ENCODE results near the gene FBXO2.
A peak's percentile ranks its signal among the peaks of the same experiment; 100 is the strongest.

FBXO2 gene

GRCh38 chr1:11654137-11654938 is at the start of gene FBXO2, which contains the start of gene FBXO44:
Gene FBXO2 (minus strand): TSS chr1:11654429. CDS start chr1:11654340, 89 bp downstream.
Gene FBXO44 (plus strand): TSS chr1:11654877. CDS start chr1:11655836, 959 bp downstream.
- peak; percentile 55 for DNase-seq

- peak; percentile 6 for DNase-seq
These were observed 49.3 kb upstream of the FBXO2 start for GRCh38 chr1:11703357-11704193.

- DNase-seq: peak; percentile 6
These were observed 48.0 kb upstream of the FBXO2 start for GRCh38 chr1:11701981-11702803.

GRCh38 chr1:11701551-11701961 is 47.3 kb upstream of the FBXO2 start:
- DNase-seq: peak; percentile 45

- peak; percentile 60 for DNase-seq
These were observed 46.6 kb upstream of the FBXO2 start for GRCh38 chr1:11700601-11701467.

- no peak for DNase-seq
These were observed 43.6 kb upstream of the FBXO2 start for GRCh38 chr1:11697893-11698210.

GRCh38 chr1:11697188-11697892 is 43.1 kb upstream of the FBXO2 start:
- DNase-seq: peak; percentile 10

GRCh38 chr1:11695861-11696260 is 41.6 kb upstream of the FBXO2 start:
- no peak for DNase-seq

GRCh38 chr1:11693917-11694316 is 39.7 kb upstream of the FBXO2 start:
- peak; percentile 9 for DNase-seq

GRCh38 chr1:11693024-11693590 is 38.9 kb upstream of the FBXO2 start:
- DNase-seq: peak; percentile 50

- peak; percentile 20 for DNase-seq
These were observed 37.9 kb upstream of the FBXO2 start for GRCh38 chr1:11691928-11692711.

GRCh38 chr1:11691302-11691914 is 37.2 kb upstream of the FBXO2 start, which contains the start of gene DRAXIN:
Gene DRAXIN (plus strand): TSS chr1:11691710. CDS start chr1:11706259, 14,549 bp downstream.
- DNase-seq: no peak

GRCh38 chr1:11690397-11691301 is 36.4 kb upstream of the FBXO2 start:
- DNase-seq: no peak

GRCh38 chr1:11688506-11688905 is 34.3 kb upstream of the FBXO2 start:
- no peak for DNase-seq

- no peak for DNase-seq
These were observed 31.1 kb upstream of the FBXO2 start for GRCh38 chr1:11685210-11685752.

- no peak for DNase-seq
These were observed 29.8 kb upstream of the FBXO2 start for GRCh38 chr1:11684070-11684469.

GRCh38 chr1:11682799-11683198 is 28.6 kb upstream of the FBXO2 start:
- DNase-seq: no peak

GRCh38 chr1:11682287-11682771 is 28.1 kb upstream of the FBXO2 start:
- no peak for DNase-seq
